NT2/D1 (cell line): Measurements from ENCODE around the gene TMEM39A.

Source experiments
- DNase-seq: peaks from one replicate; pipeline ENCODE4 v3.0.0-alpha.2; 2011; ENCODE audit warnings: low read depth, low spot score
- H3K27me3 ChIP-seq: 2 replicates; pipeline ENCODE4 v1.6.0; 2011; ENCODE audit warnings: mild to moderate bottlenecking; ENCODE audit not compliant: insufficient read length, insufficient read depth
- H3K36me3 ChIP-seq: 2 replicates; pipeline ENCODE4 v1.6.1; 2011; ENCODE audit warnings: mild to moderate bottlenecking, low read length, mixed read lengths; ENCODE audit not compliant: insufficient read depth, insufficient read length
- H3K4me1 ChIP-seq: 2 replicates; pipeline ENCODE4 v1.5.1; 2011; ENCODE audit not compliant: insufficient read depth, insufficient read length
- H3K4me3 ChIP-seq: 2 replicates; pipeline ENCODE4 v1.5.1; 2011; ENCODE audit warnings: low read depth; ENCODE audit not compliant: insufficient read length
- H3K9ac ChIP-seq: 2 replicates; pipeline ENCODE4 v1.6.0; 2011; ENCODE audit warnings: low read depth; ENCODE audit not compliant: insufficient read length
- H3K9me3 ChIP-seq: 2 replicates; pipeline ENCODE4 v1.5.1; 2011; ENCODE audit warnings: mild to moderate bottlenecking, low read length; ENCODE audit not compliant: insufficient read depth
- SUZ12 ChIP-seq: IDR thresholded peaks from 2 replicates; pipeline ENCODE4 v1.6.1; 2011; ENCODE audit not compliant: insufficient read length, insufficient read depth; ENCODE audit errors: extremely low read depth
- YY1 ChIP-seq: IDR thresholded peaks from 2 replicates; pipeline ENCODE4 v1.6.1; 2011; ENCODE audit not compliant: insufficient read length, insufficient read depth
- ZNF274 ChIP-seq: IDR thresholded peaks from 2 replicates; pipeline ENCODE4 v1.6.1; 2011; ENCODE audit warnings: mild to moderate bottlenecking, low read depth, low read length

The TMEM39A gene

GRCh38 chr3:119401069-119401468 is 62.3 kb downstream of the TMEM39A start:
- H3K9ac ChIP-seq, result no peak overlapping the region
- H3K4me1 ChIP-seq, result no peaks in the 10 kb centered on the region
- H3K9me3 ChIP-seq, result no peaks in the 10 kb centered on the region
- no peak overlapping the region for H3K4me3 ChIP-seq
- TF ChIP-seq ZNF274 (no peak), SUZ12 (no peak)
- no peaks in the 10 kb centered on the region for H3K27me3 ChIP-seq
- no peak for DNase-seq
- peaks cover 3% of the 10 kb centered on the region for H3K36me3 ChIP-seq

GRCh38 chr3:119400466-119400865 is 62.9 kb downstream of the TMEM39A start:
- no peaks in the 10 kb centered on the region for H3K9me3 ChIP-seq
- H3K36me3 ChIP-seq, result peaks cover 3% of the 10 kb centered on the region
- no peaks in the 10 kb centered on the region for H3K27me3 ChIP-seq
- H3K4me3 ChIP-seq, result no peak overlapping the region
- TF ChIP-seq ZNF274 (no peak), YY1 (no peak), SUZ12 (no peak)
- no peak overlapping the region for H3K9ac ChIP-seq
- DNase-seq, result no peak
- H3K4me1 ChIP-seq, result no peaks in the 10 kb centered on the region

GRCh38 chr3:119396870-119397269 is 66.5 kb downstream of the TMEM39A start:
- Histone ChIP-seq H3K36me3 (peaks cover 5% of the 10 kb centered on the region), H3K4me1 (no peaks in the 10 kb centered on the region), H3K27me3 (no peaks in the 10 kb centered on the region), H3K9me3 (no peaks in the 10 kb centered on the region), H3K4me3 (no peak overlapping the region), H3K9ac (no peak overlapping the region)
- DNase-seq, result no peak
- no peak for TF ChIP-seq YY1
- no peak for TF ChIP-seq ZNF274
- no peak for TF ChIP-seq SUZ12

- Histone ChIP-seq H3K9ac (no peak overlapping the region), H3K27me3 (no peaks in the 10 kb centered on the region), H3K36me3 (peaks cover 5% of the 10 kb centered on the region), H3K9me3 (no peaks in the 10 kb centered on the region), H3K4me3 (no peak overlapping the region), H3K4me1 (no peaks in the 10 kb centered on the region)
- TF ChIP-seq ZNF274 (no peak), YY1 (no peak), SUZ12 (no peak)
- DNase-seq, result no peak
These were observed 67.5 kb downstream of the TMEM39A start for GRCh38 chr3:119395923-119396358.

- Histone ChIP-seq H3K36me3 (peaks cover 5% of the 10 kb centered on the region), H3K9ac (no peak overlapping the region), H3K4me1 (no peaks in the 10 kb centered on the region), H3K9me3 (no peaks in the 10 kb centered on the region), H3K4me3 (no peak overlapping the region), H3K27me3 (no peaks in the 10 kb centered on the region)
- TF ChIP-seq SUZ12 (no peak), ZNF274 (no peak), YY1 (no peak)
- no peak for DNase-seq
These were observed 74.8 kb downstream of the TMEM39A start for GRCh38 chr3:119388577-119388976.

- H3K27me3 ChIP-seq, result no peaks in the 10 kb centered on the region
- no peak overlapping the region for H3K4me3 ChIP-seq
- no peaks in the 10 kb centered on the region for H3K4me1 ChIP-seq
- DNase-seq, result no peak
- no peak for TF ChIP-seq ZNF274
- TF ChIP-seq SUZ12, result no peak
- no peak for TF ChIP-seq YY1
- no peaks in the 10 kb centered on the region for H3K36me3 ChIP-seq
- no peaks in the 10 kb centered on the region for H3K9me3 ChIP-seq
- H3K9ac ChIP-seq, result no peak overlapping the region
These were observed 81.3 kb downstream of the TMEM39A start for GRCh38 chr3:119382134-119382533.

- Histone ChIP-seq H3K4me1 (no peaks in the 10 kb centered on the region), H3K4me3 (no peak overlapping the region), H3K27me3 (no peaks in the 10 kb centered on the region), H3K9ac (no peak overlapping the region), H3K36me3 (no peaks in the 10 kb centered on the region), H3K9me3 (no peaks in the 10 kb centered on the region)
- DNase-seq, result no peak
- no peak for TF ChIP-seq YY1
- TF ChIP-seq ZNF274, result no peak
- TF ChIP-seq SUZ12, result no peak
These were observed 82.7 kb downstream of the TMEM39A start for GRCh38 chr3:119380697-119381096.
